SK-MEL-5 (cell line): Measurements from ENCODE around the gene MYBPHL. TPM values are rescaled to one million over a fixed set of nuclear protein-coding genes. Genes with fewer than 3 reads are reported as not detected.
"Not testable (repeated sequence)": the region's sequence is repeated elsewhere in the genome, so short reads cannot be mapped to it uniquely, and the experiment has no call there.

ENCODE experiments used
- DNase-seq: peaks from one replicate; pipeline ENCODE4 v3.0.0-alpha.2; 2016; ENCODE audit warnings: low read depth, low spot score
- in situ Hi-C: cut with HindIII; loops from 2 replicates; pipeline ENCODE4 v1.10.0; 2016; ENCODE audit warnings: low sequenced_read_pairs, high pct_unique_total_duplicates, low pct_unique_long_range_greater_than_20kb
- total RNA-seq: library from RNA; depleted of rRNA; stranded (reverse); fragments of >200 nt; shearing (Covaris generic); gene quantifications from 2 replicates; pipeline ENCODE4 v1.2.3, GENCODE V29; 2014

MYBPHL gene
- total RNA-seq, 1 experiment from 2014 or later = 0.18 TPM

DNA sequence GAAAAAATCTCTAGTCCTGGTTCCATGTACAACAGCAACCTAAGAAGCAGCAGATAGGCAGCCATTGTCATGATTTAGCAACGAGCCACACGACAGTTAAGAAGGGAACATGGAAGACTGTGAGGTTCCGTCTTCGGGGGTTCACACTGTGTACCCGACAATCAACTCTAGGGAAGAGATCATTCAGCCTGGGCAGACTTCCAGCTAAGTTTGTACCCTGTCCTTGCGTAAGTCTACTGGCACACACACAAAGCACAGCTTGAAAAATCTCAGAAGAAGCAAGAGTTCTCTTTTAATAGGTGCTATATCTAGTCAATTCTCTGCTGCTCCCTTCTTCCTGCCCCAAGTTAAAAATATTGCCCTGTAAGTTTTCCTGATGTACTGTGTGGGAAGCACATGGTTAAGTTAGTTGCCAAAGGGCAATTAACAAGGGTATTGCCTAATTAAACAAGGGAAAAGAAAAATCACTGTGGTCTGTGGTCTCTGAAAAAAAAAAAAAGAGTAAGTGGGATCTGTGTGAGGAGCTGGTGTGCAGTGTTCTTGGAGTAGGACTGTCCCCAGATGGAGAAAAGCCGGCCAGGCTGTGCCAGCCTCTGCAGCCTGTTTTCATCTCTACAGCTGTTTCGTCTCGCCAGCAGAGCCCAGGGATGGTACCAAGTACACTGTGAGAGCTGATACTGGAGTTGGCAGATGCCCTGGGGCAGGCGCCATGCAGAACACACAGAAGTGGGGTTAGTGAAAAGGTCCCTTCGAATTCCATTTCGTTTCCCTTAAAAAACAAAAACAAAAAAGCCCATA, 6.4 kb upstream of the MYBPHL start:
- no peak for DNase-seq
- in situ Hi-C loops = no loop called here

GRCh38 chr1:109312246-109312645, 5.4 kb upstream of the MYBPHL start:
- in situ Hi-C loops = no loop called here

DNA sequence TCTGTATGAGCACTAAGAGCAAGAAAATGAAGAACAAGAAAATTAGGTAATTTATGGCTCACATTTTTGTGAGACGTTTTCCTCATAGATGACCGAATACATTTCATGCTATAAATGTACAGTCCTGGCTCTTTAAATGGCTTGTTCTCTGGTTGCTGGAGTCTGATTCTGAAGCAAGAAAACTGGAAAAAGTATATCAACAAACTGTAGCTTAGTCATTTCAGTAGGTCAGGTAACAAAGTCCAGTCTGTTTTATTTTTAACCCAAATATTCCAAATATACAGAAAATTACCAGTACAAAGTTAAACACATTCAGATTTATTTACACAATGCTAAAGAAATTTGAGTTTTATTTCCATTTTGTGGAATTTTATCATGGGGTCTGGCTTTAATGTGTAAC, 2.5 kb upstream of the MYBPHL start:
- no peak for DNase-seq
- in situ Hi-C loops = no loop called here

More at GRCh38 chr1:109312246-109312645, 5.4 kb upstream of the MYBPHL start:
- no peak for DNase-seq

DNA sequence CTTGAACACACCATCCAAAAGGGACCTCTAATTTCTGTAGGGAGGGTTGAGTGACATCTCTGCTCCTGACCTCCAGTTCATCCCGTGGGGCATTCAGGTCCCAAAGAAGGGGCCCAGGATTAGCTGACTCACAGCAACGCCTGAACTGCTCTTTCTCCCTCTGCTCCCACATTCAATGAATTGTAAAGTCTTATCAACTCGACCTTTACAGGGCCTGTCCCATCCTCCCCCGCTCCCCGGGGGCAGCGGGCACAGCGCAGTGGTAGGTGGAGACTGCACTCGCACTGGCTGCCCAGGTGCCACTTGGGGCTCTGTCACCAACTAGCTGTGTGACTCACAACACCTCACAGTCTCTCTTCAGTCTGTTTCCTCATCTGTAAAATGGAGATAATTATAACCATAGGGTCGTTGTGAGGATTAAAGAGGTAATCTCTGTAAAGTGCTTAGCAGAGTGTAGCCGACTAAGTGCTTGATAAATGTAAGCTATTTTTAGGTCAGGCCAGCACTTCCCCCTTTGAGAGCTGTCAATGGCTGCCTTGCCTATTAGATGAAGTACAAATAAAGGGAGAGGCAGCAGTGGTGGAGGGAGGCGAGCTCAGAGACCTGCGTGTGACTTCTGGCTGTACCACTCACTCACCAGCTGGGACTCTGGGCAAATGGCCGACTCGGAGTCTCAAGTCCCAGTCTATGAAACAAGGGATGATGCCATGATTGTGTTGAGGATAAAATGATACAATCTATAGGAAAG, 637 bp upstream of the MYBPHL start:
- no peak for DNase-seq
- in situ Hi-C loops = no loop called here

DNA sequence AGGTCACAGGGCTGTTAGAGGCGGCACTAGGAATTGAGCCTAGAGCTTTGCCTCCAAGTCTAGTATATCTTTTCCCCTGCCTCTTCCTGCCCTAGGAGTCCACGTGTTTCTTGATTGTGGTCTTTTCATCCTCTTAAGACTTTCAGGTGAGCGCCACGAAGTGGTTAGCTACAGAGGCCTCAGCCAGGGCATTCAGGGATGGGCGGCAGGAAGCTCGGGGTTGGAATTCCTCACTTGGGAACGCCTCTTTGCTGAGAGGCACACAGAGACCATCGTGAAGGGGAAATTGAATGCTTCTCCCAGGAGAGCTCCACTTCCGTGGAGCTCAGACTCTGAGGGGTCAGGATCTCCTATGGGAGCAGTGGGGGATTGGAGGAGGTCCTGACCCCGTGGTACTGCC, 820 bp downstream of the MYBPHL start:
- in situ Hi-C loops, DNase-seq: not testable (repeated sequence)

DNA sequence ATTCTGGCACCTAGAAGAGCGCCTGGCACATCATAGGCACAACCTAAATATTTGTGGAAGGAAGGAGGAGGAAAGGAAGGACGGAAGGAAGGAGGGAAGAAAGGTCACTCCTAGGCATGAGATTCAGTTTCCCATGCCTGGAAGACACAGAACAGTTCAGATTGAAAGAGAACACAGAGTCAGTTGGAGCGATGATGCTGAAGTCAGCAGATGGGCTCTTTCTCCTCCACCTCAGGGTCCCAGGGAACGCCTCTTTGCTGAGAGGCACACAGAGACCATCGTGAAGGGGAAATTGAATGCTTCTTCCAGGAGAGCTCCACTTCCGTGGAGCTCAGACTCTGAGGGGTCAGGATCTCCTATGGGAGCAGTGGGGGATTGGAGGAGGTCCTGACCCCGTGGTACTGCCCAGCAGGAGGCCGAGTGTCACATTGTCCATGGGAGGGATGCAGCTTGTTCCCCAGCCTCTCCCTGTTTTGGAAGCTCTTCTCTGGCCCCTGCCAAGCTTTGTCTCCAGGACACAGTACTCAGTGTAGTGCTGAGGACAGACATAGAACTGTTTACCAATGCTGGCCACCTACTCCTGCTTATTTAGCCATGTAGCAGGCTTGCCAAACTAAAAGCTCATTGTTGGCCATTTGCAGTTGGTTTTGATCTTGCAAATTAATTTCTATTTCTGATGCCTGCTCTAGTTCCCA, 2.4 kb downstream of the MYBPHL start:
- in situ Hi-C loops = no loop called here
- peak; percentile 20 for DNase-seq

GRCh38 chr1:109301874-109302273, 4.9 kb downstream of the MYBPHL start:
- in situ Hi-C loops = no loop called here
- no peak for DNase-seq

GRCh38 chr1:109300650-109301151, 6.1 kb downstream of the MYBPHL start:
- DNase-seq = no peak
- in situ Hi-C loops = no loop called here

DNA sequence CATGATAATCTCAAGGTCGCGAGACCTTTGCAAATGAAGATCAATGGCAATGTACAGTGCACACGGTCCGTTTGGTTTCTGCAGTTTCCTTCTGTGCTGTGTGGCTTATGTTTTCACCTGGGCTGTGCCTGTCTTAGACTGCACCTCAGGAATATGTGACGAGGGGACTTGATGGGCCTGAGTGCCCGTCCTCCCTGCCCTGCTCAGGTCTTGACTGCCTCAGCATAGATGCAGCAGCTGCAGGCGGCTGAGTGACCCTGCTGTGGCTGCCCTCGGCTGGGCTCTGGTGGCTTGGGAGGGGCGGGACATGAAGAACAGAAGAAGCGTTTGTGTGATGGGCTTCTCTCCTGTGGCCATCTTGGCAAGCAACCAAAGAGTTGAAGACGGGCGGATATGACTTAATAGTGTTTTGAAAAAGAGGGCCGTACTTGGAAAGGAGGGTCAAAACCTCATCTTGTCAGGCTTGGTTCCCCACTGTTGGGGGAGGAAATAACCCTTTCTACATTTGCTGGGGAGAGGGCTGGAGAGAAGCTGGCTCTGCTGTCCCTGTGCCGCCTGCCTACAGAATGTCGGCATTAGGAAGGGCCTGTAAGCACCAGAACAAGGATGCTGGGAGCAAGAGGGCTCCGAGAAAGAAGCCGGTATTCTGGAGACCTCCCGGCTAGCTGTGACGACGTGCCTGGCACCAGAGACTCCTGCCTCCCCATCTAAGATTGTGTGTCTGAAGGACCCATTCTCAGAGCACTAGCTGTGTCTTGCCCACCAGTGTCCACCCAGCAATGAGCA, 7.1 kb downstream of the MYBPHL start:
- in situ Hi-C loops = no loop called here

GRCh38 chr1:109298666-109299557, 7.9 kb downstream of the MYBPHL start:
- in situ Hi-C loops = no loop called here
- DNase-seq = peak; percentile 35

More for the DNA sequence above, 7.1 kb downstream of the MYBPHL start:
- DNase-seq = peak; percentile 90

DNA sequence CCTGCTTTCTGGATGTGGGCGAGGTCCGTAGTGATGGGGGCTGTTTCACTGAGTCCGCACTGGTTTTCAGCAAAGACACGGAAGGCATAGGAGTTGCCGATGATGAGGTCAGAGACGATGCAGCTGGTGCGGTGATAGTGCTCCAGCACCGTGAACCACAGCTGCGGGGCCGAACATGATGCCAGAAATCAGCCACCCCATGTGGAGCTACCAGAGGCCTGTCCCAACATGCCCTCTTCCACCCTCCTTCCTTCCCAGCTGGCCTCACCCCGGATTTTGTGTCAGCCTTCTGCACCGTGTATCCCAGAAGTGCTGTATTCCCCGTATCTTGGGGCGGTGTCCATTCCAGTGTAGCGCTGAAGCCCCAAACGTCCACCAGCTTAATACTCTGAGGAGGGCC, 10.0 kb downstream of the MYBPHL start:
- in situ Hi-C loops = no loop called here
- DNase-seq = no peak

DNA sequence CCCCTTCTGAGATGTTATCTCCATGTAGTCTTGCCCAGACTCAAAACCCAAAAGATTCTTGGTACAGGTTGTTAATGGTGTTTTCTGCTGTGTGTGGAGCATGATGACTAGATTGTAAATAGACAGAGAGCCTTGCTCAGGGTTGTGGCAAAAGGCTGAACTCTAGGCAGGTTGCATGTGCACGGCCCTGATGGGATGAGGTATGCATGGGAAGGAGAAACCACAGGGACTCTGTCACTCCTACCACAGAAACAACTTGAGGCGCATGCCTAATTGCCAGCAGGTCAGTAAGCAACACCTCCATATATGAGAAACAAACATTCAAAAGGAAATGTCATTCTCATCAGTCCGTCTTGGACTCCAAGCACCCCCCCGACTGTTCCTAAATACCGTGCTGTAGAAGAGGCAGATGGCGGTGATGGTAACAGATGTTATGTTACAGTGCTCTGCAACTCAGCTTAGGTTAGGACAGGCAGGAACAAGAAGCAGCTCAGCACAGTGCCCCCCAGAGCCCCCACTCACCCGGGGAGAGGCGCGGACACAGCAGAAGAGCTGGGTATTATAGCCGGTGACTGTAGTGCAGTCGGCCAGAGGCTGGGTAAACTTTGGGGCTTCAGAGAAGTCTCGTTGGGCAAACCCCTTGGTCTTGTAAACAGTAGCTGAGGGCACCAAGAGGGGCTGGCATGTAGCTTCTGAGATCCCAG, 10.9 kb downstream of the MYBPHL start:
- in situ Hi-C loops = no loop called here
- DNase-seq = no peak

DNA sequence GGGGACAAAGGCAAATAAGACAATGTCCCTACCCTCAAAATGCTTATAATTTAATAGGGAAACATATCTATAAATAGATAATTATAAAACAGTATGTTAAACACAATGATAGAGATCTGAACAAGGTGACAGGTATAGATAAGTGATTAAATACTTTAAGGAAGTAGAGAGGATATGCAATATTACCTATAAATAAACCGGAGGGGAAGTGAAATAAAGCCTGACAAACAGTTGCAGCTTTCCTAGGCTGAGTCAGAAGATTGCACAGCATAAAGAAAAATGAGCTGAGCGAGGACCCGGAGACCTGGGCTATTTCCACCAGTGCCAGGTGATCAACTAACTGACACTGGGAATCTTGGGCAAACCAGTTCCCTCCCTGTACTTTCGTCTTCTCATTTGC, 12.3 kb downstream of the MYBPHL start:
- in situ Hi-C loops = no loop called here
- no peak for DNase-seq

- in situ Hi-C loops = no loop called here
Measured at GRCh38 chr1:109293026-109293425, 13.8 kb downstream of the MYBPHL start.

DNA sequence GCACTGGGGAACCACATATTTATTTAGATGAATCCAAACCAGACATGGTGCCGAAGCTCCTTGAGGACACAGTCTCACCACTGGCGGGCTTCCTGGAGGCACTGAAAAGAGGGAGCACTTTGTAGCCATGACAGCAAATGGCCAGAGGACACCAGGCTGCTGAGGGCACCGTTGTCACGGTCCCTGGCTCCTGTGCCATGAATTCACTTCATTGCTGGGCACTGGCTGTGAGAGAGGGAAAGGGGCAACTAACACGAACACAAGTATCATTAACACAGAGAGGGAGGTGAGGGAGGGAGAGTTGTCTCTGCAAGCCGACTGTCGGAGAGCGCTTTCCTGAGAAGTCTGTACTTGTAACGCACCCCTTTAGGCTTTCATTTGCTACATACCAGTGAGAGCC, 14.4 kb downstream of the MYBPHL start:
- in situ Hi-C loops = no loop called here
- no peak for DNase-seq

More at GRCh38 chr1:109293026-109293425, 13.8 kb downstream of the MYBPHL start:
- DNase-seq = no peak

GRCh38 chr1:109290998-109291397, 15.8 kb downstream of the MYBPHL start:
- no peak for DNase-seq
- in situ Hi-C loops = no loop called here
